Aorta (tissue), 5 donors: ENCODE data around the gene PADI4. TPM values are rescaled to one million over a fixed set of nuclear protein-coding genes. Genes with fewer than 3 reads are reported as not detected.

Experiments used
- ATAC-seq: fragments of 200-7000 bp; cut with Tn5 transposase; one replicate; pipeline ENCODE4 v1.9.1; 2022; ENCODE audit warnings: moderate library complexity; ENCODE audit not compliant: low FRiP score
- DNase-seq, 2 donors: peaks; one replicate each; pipeline ENCODE4 v3.0.0-alpha.2; 2020
- H3K27ac ChIP-seq, 2 donors: one replicate each; pipeline ENCODE4 v1.5.1; 2013; ENCODE audit warnings: low read length in 2 of 2, mild to moderate bottlenecking in 2 of 2, moderate library complexity in 2 of 2, control low read depth in 1 of 2, inconsistent platforms in 1 of 2, low read depth in 1 of 2
- H3K27me3 ChIP-seq, 2 donors: one replicate each; pipeline ENCODE4 v1.6.1; 2013; ENCODE audit warnings: control low read depth in 1 of 2, low read length in 1 of 2, mild to moderate bottlenecking in 1 of 2, moderate library complexity in 1 of 2; ENCODE audit not compliant: insufficient read depth in 2 of 2, control insufficient read depth in 1 of 2
- H3K36me3 ChIP-seq, 2 donors: one replicate each; pipeline ENCODE4 v1.6.1; 2013; ENCODE audit warnings: control low read depth in 1 of 2, low read length in 1 of 2, mild to moderate bottlenecking in 1 of 2; ENCODE audit not compliant: insufficient read depth in 2 of 2, control insufficient read depth in 1 of 2
- H3K4me1 ChIP-seq, 2 donors: one replicate each; pipeline ENCODE4 v1.6.1; 2013; ENCODE audit warnings: low read length in 2 of 2, control low read depth in 1 of 2, mild to moderate bottlenecking in 1 of 2, moderate library complexity in 1 of 2; ENCODE audit not compliant: insufficient read depth in 2 of 2, control insufficient read depth in 1 of 2
- H3K4me3 ChIP-seq, 2 donors: one replicate each; pipeline ENCODE4 v1.5.1; 2013; ENCODE audit warnings: low read length in 2 of 2, control low read depth in 1 of 2, mild to moderate bottlenecking in 1 of 2
- H3K9me3 ChIP-seq: one replicate; pipeline ENCODE4 v1.6.1; 2013; ENCODE audit warnings: mild to moderate bottlenecking, low read length; ENCODE audit not compliant: control insufficient read depth
- WGBS, 2 donors: extraction: QIAGEN DNeasy Blood & Tissue Kit; methylation state at CpG; one replicate each; pipeline ENCODE4 v1.1.7; 2013; 5-methylcytosine and 5-hydroxymethylcytosine counted together
- intact Hi-C, 2 donors: fragments of 100-400 bp; cut with DNase I; formaldehyde crosslinking; loops; one replicate each; pipeline versions ENCODE4 v1.14.2 to v1.15.0; 2022
- polyA plus RNA-seq, 2 donors: library from polyadenylated mRNA; stranded (reverse); fragments of 200-250 nt; gene quantifications; one replicate each; pipeline ENCODE4 v1.2.3, GENCODE V29; 2013
- total RNA-seq, 2 donors: library from RNA; stranded (reverse); fragmentation: NEBNext Ultra II Directional; extraction: Animal tissue kit (Norgen Biotek cat#: 25700); gene quantifications; one replicate each; pipeline ENCODE4 v1.2.1, GENCODE V29; 2021
- donor health status: healthy with polysubstance abuse.
- donor health status: Bipolar disorder and iron deficiency.
- donor health status: DM: no; HTN: no; CAD: no.
- donor health status: DM: no; HTN: no; CAD: no.
- donor health status: DM: yes; HTN: yes; CAD: no.

The PADI4 gene
- total and polyA plus RNA-seq, 4 donors, result 1.7 to 2.1 TPM; not detected in 2

DNA sequence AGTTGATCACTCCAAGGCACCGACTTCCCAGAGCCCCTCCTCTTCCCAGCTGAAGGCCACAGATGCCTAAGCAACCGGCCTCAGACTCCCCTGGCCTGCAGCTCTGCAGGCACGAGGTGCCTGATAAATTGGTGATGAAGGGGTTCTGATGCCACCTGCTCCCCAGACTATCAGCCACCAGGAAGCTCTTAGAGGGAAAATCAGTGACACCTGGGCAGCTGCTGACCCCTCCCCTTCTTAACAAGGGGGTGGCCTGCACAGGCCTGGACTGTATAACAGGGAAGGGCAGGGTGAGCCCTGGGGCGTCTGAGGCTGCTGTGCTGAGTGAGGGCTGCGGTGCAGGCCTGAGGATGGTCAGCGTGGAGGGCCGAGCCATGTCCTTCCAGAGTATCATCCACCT lies 63.9 kb downstream of the PADI4 start, which contains the start of gene PADI6:
Gene PADI6 (plus strand): TSS at position 301 of the 400 bp plus-strand sequence. CDS start 50 bp downstream, at position 351.
- Histone ChIP-seq H3K27ac (no peak within 1 kb of the TSS), H3K9me3 (no peaks in the 10 kb centered on the region), H3K4me3 (no peak within 1 kb of the TSS), H3K27me3 (no peaks in the 10 kb centered on the region), H3K4me1 (no peaks in the 10 kb centered on the region), H3K36me3 (no peaks in the 10 kb centered on the region)
- no peak for ATAC-seq
- DNase-seq, result no peak
- 61 to 64% methylated on average over 7 of the region's 7 CpGs for WGBS, 2 donors
- intact Hi-C loops, result no loop called here

- no peaks in the 10 kb centered on the region for H3K9me3 ChIP-seq
- ATAC-seq, result no peak
- intact Hi-C loops, result no loop called here
- H3K4me3 ChIP-seq, result no peak overlapping the region
- no peaks in the 10 kb centered on the region for H3K27me3 ChIP-seq
- DNase-seq, result no peak
- no peaks in the 10 kb centered on the region for H3K4me1 ChIP-seq
- WGBS, 2 donors, result 72 to 73% methylated on average over 18 of the region's 18 CpGs
- H3K27ac ChIP-seq, result no peak overlapping the region
- no peaks in the 10 kb centered on the region for H3K36me3 ChIP-seq
Measured at GRCh38 chr1:17372955-17373354, 65.0 kb downstream of the PADI4 start.

DNA sequence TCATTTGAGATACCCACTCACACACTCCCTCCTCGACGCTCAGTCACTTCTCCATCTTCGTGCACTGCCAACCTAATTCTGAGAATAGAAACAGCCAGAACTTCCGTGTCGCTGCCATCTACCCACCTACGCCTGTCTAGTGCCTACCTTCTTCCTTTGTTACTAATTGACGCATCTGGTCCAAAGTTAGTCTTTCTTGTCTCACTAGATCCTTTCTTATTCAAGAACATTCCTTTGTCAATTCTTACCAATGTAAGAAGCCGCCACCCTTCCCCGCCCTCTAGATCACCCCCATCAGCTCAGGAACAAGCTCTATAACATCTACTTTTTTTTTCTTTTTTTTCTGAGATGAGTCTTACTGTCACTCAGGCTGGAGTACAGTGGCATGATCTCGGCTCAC lies 67.7 kb downstream of the PADI4 start:
- Histone ChIP-seq H3K4me1 (no peaks in the 10 kb centered on the region), H3K4me3 (no peak overlapping the region), H3K9me3 (no peaks in the 10 kb centered on the region), H3K36me3 (no peaks in the 10 kb centered on the region), H3K27ac (no peak overlapping the region), H3K27me3 (no peaks in the 10 kb centered on the region)
- WGBS, 2 donors, result 91 to 95% methylated on average over 10 of the region's 10 CpGs
- DNase-seq (no peak), ATAC-seq (no peak)
- intact Hi-C loops, result no loop called here

GRCh38 chr1:17377325-17377953 lies 69.4 kb downstream of the PADI4 start:
- Histone ChIP-seq H3K36me3 (no peaks in the 10 kb centered on the region), H3K4me3 (no peak overlapping the region), H3K4me1 (no peaks in the 10 kb centered on the region), H3K27ac (no peak overlapping the region), H3K9me3 (no peaks in the 10 kb centered on the region), H3K27me3 (no peaks in the 10 kb centered on the region)
- intact Hi-C loops, result no loop called here
- WGBS, 2 donors, result 17 to 21% methylated on average over 16 of the region's 16 CpGs
- ATAC-seq, result no peak
- DNase-seq, result no peak

DNA sequence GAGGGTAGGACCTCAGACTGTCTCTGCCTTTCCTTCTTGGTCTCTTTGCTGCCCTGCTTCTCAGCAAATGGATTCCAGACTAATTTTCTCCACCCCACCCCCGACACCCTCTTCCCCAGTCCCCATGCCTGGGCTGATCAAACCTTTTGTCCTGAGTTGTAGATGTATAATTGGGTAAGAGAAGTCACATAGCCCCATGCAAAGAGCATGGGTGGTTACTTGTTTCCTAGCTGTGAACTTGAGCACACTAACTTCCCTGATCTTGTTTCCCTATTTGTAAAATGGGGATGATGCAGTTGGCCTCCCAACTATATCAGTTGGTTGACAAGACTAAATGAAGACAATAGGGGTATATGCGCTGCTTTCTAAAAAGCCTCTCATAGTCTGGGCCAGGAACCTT lies 73.2 kb downstream of the PADI4 start:
- DNase-seq (no peak), ATAC-seq (no peak)
- 83 to 86% methylated on average over 2 of the region's 2 CpGs for WGBS, 2 donors
- no peak overlapping the region for H3K27ac ChIP-seq
- intact Hi-C loops, result no loop called here
- no peak overlapping the region for H3K4me3 ChIP-seq
- H3K9me3 ChIP-seq, result no peaks in the 10 kb centered on the region
- H3K4me1 ChIP-seq, result no peaks in the 10 kb centered on the region
- H3K27me3 ChIP-seq, result no peaks in the 10 kb centered on the region
- no peaks in the 10 kb centered on the region for H3K36me3 ChIP-seq

GRCh38 chr1:17392199-17392740 lies 84.3 kb downstream of the PADI4 start:
- ATAC-seq, result no peak
- H3K27me3 ChIP-seq, result no peaks in the 10 kb centered on the region
- intact Hi-C loops, result no loop called here

GRCh38 chr1:17393230-17393629 lies 85.2 kb downstream of the PADI4 start:
- WGBS, 2 donors, result 66% methylated on average over 8 of the region's 8 CpGs
- no peaks in the 10 kb centered on the region for H3K27me3 ChIP-seq
- DNase-seq (no peak), ATAC-seq (no peak)
- intact Hi-C loops, result no loop called here
- no peak overlapping the region for H3K27ac ChIP-seq
- H3K9me3 ChIP-seq, result no peaks in the 10 kb centered on the region
- H3K4me3 ChIP-seq, result no peak overlapping the region
- no peaks in the 10 kb centered on the region for H3K4me1 ChIP-seq
- H3K36me3 ChIP-seq, result no peaks in the 10 kb centered on the region

More at GRCh38 chr1:17392199-17392740, 84.3 kb downstream of the PADI4 start:
- Histone ChIP-seq H3K27ac (no peak overlapping the region), H3K4me3 (no peak overlapping the region), H3K4me1 (no peaks in the 10 kb centered on the region), H3K36me3 (no peaks in the 10 kb centered on the region), H3K9me3 (no peaks in the 10 kb centered on the region)
- WGBS, 2 donors, result 65 to 71% methylated on average over 10 of the region's 10 CpGs
- DNase-seq, result no peak

DNA sequence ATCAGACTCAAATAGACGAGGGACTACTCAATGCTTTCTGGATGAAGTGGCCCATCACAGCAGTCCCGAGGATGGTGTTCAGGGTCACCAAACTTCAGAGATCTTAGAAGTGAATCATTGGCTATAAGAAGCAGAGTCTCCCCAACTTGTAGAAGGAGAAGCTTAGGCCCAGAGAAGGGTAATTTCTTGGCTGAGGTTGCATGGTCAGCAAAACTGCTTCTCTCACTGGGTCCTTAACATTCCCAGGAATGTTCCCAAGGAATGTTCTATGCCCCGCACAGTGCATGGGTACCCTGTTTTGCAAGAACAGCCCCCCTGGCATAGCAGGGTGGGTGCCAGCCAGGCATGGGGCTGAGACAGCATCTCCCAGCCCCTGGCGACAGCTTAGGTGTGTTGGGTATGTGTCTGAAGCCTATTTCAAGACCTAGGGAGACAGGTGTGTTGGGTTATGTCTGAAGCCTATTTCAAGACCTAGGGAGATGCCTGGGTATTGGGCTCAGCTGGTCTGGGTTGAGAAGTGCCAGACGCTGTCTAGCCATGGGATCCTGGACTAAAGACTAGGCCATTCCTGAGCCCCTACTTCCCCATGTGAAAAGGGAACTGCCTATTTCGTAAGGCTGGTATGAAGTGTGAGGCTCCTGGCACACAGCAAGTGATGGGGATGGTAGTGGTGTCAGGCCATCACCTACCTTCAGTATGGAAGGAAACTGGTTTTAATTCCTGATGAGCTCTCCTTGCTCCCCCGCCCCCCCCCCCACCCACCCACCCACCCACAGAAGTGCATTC lies 90.1 kb downstream of the PADI4 start:
- no peaks in the 10 kb centered on the region for H3K36me3 ChIP-seq
- H3K27ac ChIP-seq, result no peak overlapping the region
- WGBS, 2 donors, result 84 to 93% methylated on average over 6 to 7 of the region's 7 CpGs
- intact Hi-C loops, result no loop called here
- no peaks in the 10 kb centered on the region for H3K9me3 ChIP-seq
- H3K27me3 ChIP-seq, result no peaks in the 10 kb centered on the region
- no peak for ATAC-seq
- DNase-seq, result no peak
- H3K4me3 ChIP-seq, result no peak overlapping the region
- H3K4me1 ChIP-seq, result no peaks in the 10 kb centered on the region
